ENCODE data around the gene PRND. TPM values are rescaled to one million over a fixed set of nuclear protein-coding genes. Genes with fewer than 3 reads are reported as not detected.

PRND gene
- total and polyA plus RNA-seq, 10 of the 15 experiments (the other 5 are each of a cell fraction or from before 2014, with no cell fraction given) = not detected

DNA sequence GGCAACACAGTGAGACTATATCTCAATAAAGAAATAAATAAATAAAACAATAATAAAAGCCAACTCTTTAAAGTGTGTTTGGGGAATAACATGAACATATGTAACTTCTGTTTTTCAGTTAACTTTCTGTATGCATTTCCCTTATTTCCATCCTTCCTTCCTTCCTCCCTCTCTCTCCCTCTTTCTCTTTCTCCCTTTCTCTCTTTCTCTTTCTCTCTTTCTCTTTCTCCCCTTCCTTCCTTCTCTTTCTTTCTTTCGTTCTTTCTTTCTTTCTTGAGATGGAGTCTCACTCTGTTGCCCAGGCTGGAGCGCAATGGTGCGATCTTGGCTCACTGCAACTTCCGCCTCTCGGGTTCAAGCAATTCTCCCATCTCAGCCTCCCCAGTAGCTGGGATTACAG lies 48.8 kb upstream of the PRND start:
- no peaks in the 10 kb centered on the region for H3K4me1 ChIP-seq (ENCODE audit: control insufficient read depth, insufficient read depth, low read length)
- no peaks in the 10 kb centered on the region for H3K79me2 ChIP-seq (ENCODE audit: control insufficient read depth, insufficient read depth, low read length)
- H4K20me1 ChIP-seq (ENCODE audit: control insufficient read depth, insufficient read depth) = no peaks in the 10 kb centered on the region
- ChIA-PET CTCF (interaction anchor here (0.6 kb wide), 1 partner anchor 34 kb away, joined by 3 read pairs; no protein-coding TSS in a partner anchor), SMC1A (ENCODE audit: uncharacterized antibody, unreplicated experiment) (interaction anchor here (1.0 kb wide), 1 partner anchor 67 kb away, joined by 3 read pairs; no protein-coding TSS in a partner anchor), POLR2A (no interaction called here), RAD21 (ENCODE audit: unreplicated experiment) (no interaction called here)
- no TSS peak for BruUV-seq (replicated peaks)
- no peak for DNase-seq (ENCODE audit: low read depth, low spot score)
- no peak for FAIRE-seq
- H3K27me3 ChIP-seq (replicated peaks in 1 of 2; ENCODE audit: control insufficient read depth in 2 of 2, insufficient read depth in 2 of 2, low read length in 1 of 2) = no peaks in the 10 kb centered on the region
- in situ Hi-C loops (cut with MboI) = no loop called here
- no peaks in the 10 kb centered on the region for H3K36me3 ChIP-seq (ENCODE audit: control insufficient read depth in 2 of 2, insufficient read depth in 2 of 2, low read length in 1 of 2)
- H3K4me2 ChIP-seq (ENCODE audit: control insufficient read depth, insufficient read depth) = no peak overlapping the region
- TF ChIP-seq, protein P1, sequence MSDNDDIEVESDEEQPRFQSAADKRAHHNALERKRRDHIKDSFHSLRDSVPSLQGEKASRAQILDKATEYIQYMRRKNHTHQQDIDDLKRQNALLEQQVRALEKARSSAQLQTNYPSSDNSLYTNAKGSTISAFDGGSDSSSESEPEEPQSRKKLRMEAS (IDR thresholded peaks at IDR 0.05; ENCODE audit: low read depth, low read length) = no peak
- TF ChIP-seq KAT2A (conservative IDR thresholded peaks at IDR 0.05; ENCODE audit: control insufficient read depth, low read depth, low read length) = no peak
- TF ChIP-seq BCL11A (IDR thresholded peaks at IDR 0.05; ENCODE audit: low read depth, low read length) = no peak
- TF ChIP-seq HDAC2 (IDR thresholded peaks at IDR 0.05) = no peak
- TF ChIP-seq, protein P2, sequence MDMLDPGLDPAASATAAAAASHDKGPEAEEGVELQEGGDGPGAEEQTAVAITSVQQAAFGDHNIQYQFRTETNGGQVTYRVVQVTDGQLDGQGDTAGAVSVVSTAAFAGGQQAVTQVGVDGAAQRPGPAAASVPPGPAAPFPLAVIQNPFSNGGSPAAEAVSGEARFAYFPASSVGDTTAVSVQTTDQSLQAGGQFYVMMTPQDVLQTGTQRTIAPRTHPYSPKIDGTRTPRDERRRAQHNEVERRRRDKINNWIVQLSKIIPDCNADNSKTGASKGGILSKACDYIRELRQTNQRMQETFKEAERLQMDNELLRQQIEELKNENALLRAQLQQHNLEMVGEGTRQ (IDR thresholded peaks at IDR 0.05; ENCODE audit: borderline replicate concordance, low read depth, low read length) = no peak
- TF ChIP-seq MEF2B (IDR thresholded peaks at IDR 0.05; ENCODE audit: partially characterized antibody, poor library complexity, severe bottlenecking) = no peak
- TF ChIP-seq CBX5 (IDR thresholded peaks at IDR 0.05; ENCODE audit: low read depth) = no peak
- no peak for TF ChIP-seq PML (IDR thresholded peaks at IDR 0.05; ENCODE audit: low read length)
- TF ChIP-seq TCF3 (IDR thresholded peaks at IDR 0.05; ENCODE audit: borderline replicate concordance, insufficient read depth, low read depth, low read length) = no peak
- TF ChIP-seq STAT3 (IDR thresholded peaks at IDR 0.05; ENCODE audit: low read depth, low read length) = no peak
- WGBS (ENCODE audit: insufficient coverage, insufficient replicate concordance, low lambda C conversion rate, missing lambda C conversion rate) = 81% methylated on average over 5 of the region's 5 CpGs
- ATAC-seq = no peak
- no peak overlapping the region for H2AFZ ChIP-seq (ENCODE audit: control insufficient read depth, low read depth, low read length)
- H3K27ac ChIP-seq (ENCODE audit: control insufficient read depth, insufficient read depth) = no peak overlapping the region
- H3K4me3 ChIP-seq = no peak overlapping the region
- intact Hi-C loops (cut with micrococcal nuclease; ENCODE audit: unreplicated experiment) = no loop called here
- no peaks in the 10 kb centered on the region for H3K9me3 ChIP-seq (replicated peaks; ENCODE audit: control insufficient read depth, insufficient read depth, low read length)
- no peak overlapping the region for H3K9ac ChIP-seq (ENCODE audit: control insufficient read depth, insufficient read depth, low read length)
